Activated CD4-positive, alpha-beta T cell treated with anti-CD3 and anti-CD28 coated beads, Interleukin-2, Interleukin-4, amounts not matched to agents 100 ng/mL and 50 ng/mL, durations not matched to agents 16 hours and 8 hours (primary cell): Measurements from ENCODE around the gene NUCKS1.

Experiments
- DNase-seq: peaks from one replicate; pipeline ENCODE4 v3.0.0-alpha.2; 2020; ENCODE audit warnings: low spot score

The NUCKS1 gene

GRCh38 chr1:205770618-205771017 is 20.6 kb upstream of the NUCKS1 start:
- no peak for DNase-seq

GRCh38 chr1:205769641-205770365 is 19.8 kb upstream of the NUCKS1 start:
- no peak for DNase-seq

- DNase-seq = no peak
Observed at GRCh38 chr1:205767248-205767647, 17.3 kb upstream of the NUCKS1 start.

- no peak for DNase-seq
Observed at GRCh38 chr1:205766570-205766969, 16.6 kb upstream of the NUCKS1 start.

GRCh38 chr1:205766038-205766437 is 16.1 kb upstream of the NUCKS1 start:
- DNase-seq = no peak

GRCh38 chr1:205764578-205764977 is 14.6 kb upstream of the NUCKS1 start:
- DNase-seq = no peak

- no peak for DNase-seq
Observed at GRCh38 chr1:205763980-205764379, 14.0 kb upstream of the NUCKS1 start.

- DNase-seq = no peak
Observed at GRCh38 chr1:205760606-205761005, 10.6 kb upstream of the NUCKS1 start.

GRCh38 chr1:205756552-205756951 is 6.6 kb upstream of the NUCKS1 start:
- no peak for DNase-seq

GRCh38 chr1:205754857-205755256 is 4.9 kb upstream of the NUCKS1 start:
- DNase-seq = no peak

- DNase-seq = no peak
Observed at GRCh38 chr1:205751036-205751651, 1.2 kb upstream of the NUCKS1 start.

GRCh38 chr1:205749234-205750137 is 496 bp downstream of the NUCKS1 start:
- DNase-seq = peak; percentile 96

- peak; percentile 58 for DNase-seq
Observed at GRCh38 chr1:205748403-205749233, 1.4 kb downstream of the NUCKS1 start.

- DNase-seq = no peak
Observed at GRCh38 chr1:205746757-205747412, 3.1 kb downstream of the NUCKS1 start.

GRCh38 chr1:205744403-205744802 is 5.6 kb downstream of the NUCKS1 start:
- no peak for DNase-seq

GRCh38 chr1:205743977-205744376 is 6.0 kb downstream of the NUCKS1 start:
- DNase-seq = no peak

GRCh38 chr1:205741681-205742080 is 8.3 kb downstream of the NUCKS1 start:
- no peak for DNase-seq

- DNase-seq = no peak
Observed at GRCh38 chr1:205739348-205740160, 10.4 kb downstream of the NUCKS1 start.

- no peak for DNase-seq
Observed at GRCh38 chr1:205735218-205735617, 14.8 kb downstream of the NUCKS1 start.

- DNase-seq = no peak
Observed at GRCh38 chr1:205733438-205734175, 16.4 kb downstream of the NUCKS1 start.
